ENCODE data around the gene DCXR. TPM values are rescaled to one million over a fixed set of nuclear protein-coding genes. Genes with fewer than 3 reads are reported as not detected.

The DCXR gene
- total RNA-seq, 1 donor, result 40.6 TPM

DNA sequence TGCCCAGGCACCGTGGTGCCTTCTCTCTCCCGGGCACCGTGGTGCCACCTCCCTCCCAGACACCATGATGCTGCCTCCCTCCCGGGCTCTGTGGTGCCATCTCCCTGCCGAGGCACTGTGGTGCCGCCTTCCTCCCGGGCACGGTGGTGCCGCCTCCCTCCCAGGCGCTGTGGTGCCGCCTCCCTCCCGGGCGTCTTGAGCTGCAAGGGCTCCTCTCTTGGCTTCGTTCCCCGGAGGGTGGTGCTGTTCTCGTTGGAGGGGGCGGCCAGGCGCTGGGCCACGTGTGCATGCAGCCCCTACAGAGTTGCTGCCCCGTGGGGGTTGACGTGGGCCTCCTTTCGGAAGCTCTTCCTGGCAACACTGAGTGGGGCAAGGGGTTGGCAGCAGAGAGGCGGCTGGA, 23.1 kb downstream of the DCXR start:
- H3K4me3 ChIP-seq (ENCODE audit: low read depth, low read length), result no peak overlapping the region
- DNase-seq (ENCODE audit: low read depth), result no peak
- TF ChIP-seq, protein P1, sequence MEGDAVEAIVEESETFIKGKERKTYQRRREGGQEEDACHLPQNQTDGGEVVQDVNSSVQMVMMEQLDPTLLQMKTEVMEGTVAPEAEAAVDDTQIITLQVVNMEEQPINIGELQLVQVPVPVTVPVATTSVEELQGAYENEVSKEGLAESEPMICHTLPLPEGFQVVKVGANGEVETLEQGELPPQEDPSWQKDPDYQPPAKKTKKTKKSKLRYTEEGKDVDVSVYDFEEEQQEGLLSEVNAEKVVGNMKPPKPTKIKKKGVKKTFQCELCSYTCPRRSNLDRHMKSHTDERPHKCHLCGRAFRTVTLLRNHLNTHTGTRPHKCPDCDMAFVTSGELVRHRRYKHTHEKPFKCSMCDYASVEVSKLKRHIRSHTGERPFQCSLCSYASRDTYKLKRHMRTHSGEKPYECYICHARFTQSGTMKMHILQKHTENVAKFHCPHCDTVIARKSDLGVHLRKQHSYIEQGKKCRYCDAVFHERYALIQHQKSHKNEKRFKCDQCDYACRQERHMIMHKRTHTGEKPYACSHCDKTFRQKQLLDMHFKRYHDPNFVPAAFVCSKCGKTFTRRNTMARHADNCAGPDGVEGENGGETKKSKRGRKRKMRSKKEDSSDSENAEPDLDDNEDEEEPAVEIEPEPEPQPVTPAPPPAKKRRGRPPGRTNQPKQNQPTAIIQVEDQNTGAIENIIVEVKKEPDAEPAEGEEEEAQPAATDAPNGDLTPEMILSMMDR (IDR thresholded peaks at IDR 0.05; ENCODE audit: insufficient read depth, low read depth, low read length), result no peak

DNA sequence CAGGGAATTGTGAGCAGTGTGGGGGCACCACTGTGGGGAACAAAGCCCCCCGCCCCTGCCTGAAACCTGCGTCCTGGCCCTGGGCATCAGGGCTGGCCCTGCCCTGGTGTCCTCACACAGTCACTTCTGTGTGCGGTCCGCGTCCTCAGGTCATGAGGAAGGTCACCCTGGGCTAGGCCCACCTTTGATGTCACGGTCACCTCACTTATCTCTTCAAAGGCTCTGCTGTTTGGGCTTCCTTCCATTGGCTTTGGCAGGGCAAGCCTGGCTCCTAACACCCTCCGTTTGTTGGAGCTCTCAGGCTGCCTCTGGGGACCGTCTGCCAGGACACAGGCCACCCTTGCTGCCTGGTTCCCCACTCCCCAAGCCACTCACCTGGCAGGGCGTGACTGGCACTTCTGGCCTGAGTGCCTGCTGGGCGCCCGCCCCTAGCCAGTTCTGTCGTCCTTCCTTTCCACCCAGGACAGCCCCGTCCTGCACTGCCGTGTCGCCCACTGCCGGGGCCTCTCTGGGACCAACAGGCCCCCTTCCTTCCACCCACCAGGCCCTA, 23.6 kb downstream of the DCXR start:
- TF ChIP-seq, protein P1 (IDR thresholded peaks at IDR 0.05; ENCODE audit: insufficient read depth, low read depth, low read length), result no peak
- DNase-seq (ENCODE audit: low read depth), result no peak

DNA sequence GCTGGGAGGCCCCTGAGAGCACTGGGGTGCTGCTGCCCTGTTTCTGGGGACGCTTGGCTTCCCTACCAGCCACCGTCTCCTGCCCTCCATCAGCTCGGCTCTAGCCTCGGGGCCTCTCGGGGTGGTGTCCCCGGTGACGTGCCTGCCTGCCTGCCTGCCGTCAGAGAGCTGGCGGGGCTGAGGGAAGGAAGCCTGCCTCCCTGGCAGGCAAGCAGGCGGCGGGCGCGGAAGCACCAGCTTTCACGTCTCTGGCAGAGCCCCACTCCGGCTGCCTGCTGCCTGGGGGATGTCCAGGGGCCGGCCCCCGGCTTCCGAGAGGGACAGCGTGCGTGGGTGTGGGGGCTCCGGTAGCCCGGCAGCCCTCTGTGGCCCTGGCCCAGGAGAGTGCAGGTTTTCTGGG, 24.2 kb downstream of the DCXR start:
- DNase-seq (ENCODE audit: low read depth), result no peak
- TF ChIP-seq, protein P1 (IDR thresholded peaks at IDR 0.05; ENCODE audit: insufficient read depth, low read depth, low read length), result no peak
- H3K4me3 ChIP-seq (ENCODE audit: low read depth, low read length), result no peak overlapping the region

More for the DNA sequence above, 23.6 kb downstream of the DCXR start:
- no peak overlapping the region for H3K4me3 ChIP-seq (ENCODE audit: low read depth, low read length)

DNA sequence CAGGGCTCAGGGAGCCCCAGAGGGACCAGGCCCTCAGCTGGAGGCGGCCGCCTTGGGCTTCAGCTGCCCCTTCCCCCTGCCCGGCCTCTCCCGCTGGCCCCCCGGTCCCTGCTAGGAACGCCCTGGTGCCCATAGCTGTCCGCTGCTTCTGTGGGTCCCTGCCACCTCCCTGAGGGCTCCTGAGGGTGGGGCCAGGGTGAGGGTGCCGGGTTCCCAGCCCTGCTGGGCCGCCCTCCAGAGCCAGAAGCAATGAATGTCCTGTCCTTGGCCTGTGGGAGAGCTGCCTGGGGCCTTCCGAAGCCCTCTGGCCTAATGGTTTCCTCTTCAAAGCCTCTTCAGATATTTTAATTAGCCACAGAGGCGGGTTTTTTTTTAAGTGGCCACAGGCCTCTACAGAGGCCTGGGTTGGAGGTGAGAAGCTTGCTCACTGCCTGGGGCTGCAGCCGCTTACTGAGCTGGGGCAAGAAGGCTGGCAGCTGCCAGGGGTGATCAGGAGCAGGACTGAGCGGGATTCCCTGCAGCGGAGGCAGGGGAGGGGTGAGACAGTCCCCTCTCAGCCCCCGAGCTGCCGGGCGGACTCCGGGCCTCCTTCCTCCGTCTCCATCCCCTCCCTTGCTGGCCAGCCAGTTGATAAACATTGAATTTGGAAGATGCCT, 24.7 kb downstream of the DCXR start:
- no peak for DNase-seq (ENCODE audit: low read depth)
- H3K4me3 ChIP-seq (ENCODE audit: low read depth, low read length), result no peak overlapping the region
- TF ChIP-seq, protein P1 (IDR thresholded peaks at IDR 0.05; ENCODE audit: insufficient read depth, low read depth, low read length), result no peak

DNA sequence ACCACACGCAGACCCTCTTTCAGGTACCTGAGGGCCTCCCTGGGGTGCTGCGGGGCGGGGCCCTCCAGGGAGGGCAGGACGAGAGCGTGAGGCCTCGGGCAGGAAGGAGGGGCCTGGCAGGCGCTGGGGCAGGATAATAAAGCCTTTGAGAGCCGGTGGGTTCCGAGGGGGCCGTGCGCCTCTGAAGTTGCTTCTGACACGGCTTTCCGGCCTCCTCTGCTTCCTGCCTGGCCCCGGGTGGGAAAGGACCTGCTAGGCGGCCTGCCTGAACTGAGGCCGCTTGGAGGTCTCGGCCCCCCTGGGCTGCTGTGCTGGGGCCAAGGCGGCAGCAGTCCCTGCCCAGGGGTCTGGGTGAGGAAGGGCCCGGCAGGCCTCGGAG, 25.2 kb downstream of the DCXR start:
- H3K4me3 ChIP-seq (ENCODE audit: low read depth, low read length), result no peak overlapping the region
- TF ChIP-seq, protein P1 (IDR thresholded peaks at IDR 0.05; ENCODE audit: insufficient read depth, low read depth, low read length), result no peak
- no peak for DNase-seq (ENCODE audit: low read depth)

DNA sequence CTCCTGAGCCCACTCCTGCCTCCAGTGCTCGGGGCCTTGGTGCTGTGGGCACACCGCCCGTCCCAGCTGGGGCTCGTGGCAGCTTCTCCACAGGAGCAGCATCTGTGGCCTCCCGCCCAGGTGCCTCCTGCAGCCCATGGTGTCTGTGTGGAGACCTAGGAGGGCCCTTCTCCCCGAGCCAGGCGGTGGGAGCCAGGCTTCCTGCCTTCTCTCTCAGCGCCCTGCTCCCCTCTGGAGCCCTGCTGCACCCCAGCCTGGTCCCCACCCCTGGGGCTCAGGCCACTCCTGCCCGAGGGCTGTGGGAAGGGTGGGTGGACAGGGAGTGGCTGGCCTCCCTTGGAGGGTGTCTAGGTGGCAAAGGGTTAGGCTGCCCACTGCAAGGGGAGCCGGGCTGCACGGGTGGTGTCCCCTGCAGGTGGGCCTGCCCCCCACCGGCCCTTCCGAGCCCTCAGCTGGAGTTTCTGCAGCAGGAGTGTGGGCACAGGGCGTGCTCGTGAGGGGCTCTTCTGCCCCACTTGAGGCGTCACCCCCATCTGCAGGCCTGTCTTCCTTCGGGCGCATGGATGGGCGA, 25.8 kb downstream of the DCXR start:
- TF ChIP-seq, protein P1 (IDR thresholded peaks at IDR 0.05; ENCODE audit: insufficient read depth, low read depth, low read length), result no peak

More for the DNA sequence above, 25.8 kb downstream of the DCXR start:
- DNase-seq (ENCODE audit: low read depth), result no peak
- H3K4me3 ChIP-seq (ENCODE audit: low read depth, low read length), result no peak overlapping the region

All from fibroblast of villous mesenchyme (primary cell).